ENCODE results near the gene RFPL3.

Gene RFPL3

GRCh38 chr22:32410459-32410858, 52.8 kb downstream of the RFPL3 start:
- peaks cover 7% of the 10 kb centered on the region; the same call in 1 of the 2 replicates for H3K36me3 ChIP-seq (ENCODE audit: insufficient read depth)
- TF ChIP-seq, protein P1, sequence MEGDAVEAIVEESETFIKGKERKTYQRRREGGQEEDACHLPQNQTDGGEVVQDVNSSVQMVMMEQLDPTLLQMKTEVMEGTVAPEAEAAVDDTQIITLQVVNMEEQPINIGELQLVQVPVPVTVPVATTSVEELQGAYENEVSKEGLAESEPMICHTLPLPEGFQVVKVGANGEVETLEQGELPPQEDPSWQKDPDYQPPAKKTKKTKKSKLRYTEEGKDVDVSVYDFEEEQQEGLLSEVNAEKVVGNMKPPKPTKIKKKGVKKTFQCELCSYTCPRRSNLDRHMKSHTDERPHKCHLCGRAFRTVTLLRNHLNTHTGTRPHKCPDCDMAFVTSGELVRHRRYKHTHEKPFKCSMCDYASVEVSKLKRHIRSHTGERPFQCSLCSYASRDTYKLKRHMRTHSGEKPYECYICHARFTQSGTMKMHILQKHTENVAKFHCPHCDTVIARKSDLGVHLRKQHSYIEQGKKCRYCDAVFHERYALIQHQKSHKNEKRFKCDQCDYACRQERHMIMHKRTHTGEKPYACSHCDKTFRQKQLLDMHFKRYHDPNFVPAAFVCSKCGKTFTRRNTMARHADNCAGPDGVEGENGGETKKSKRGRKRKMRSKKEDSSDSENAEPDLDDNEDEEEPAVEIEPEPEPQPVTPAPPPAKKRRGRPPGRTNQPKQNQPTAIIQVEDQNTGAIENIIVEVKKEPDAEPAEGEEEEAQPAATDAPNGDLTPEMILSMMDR (conservative IDR thresholded peaks at IDR 0.05; ENCODE audit: low read depth, low read length) = no peak
- no peak overlapping the region for H3K9ac ChIP-seq
- no peak overlapping the region for H2AFZ ChIP-seq (ENCODE audit: low read depth)
- peaks cover 50% of the 10 kb centered on the region for H3K79me2 ChIP-seq (ENCODE audit: insufficient read depth, low read depth)
- H4K20me1 ChIP-seq (ENCODE audit: insufficient read depth) = no peaks in the 10 kb centered on the region
- no peaks in the 10 kb centered on the region for H3K27me3 ChIP-seq (ENCODE audit: insufficient read depth, low read depth)
- H3K4me1 ChIP-seq (ENCODE audit: low read depth, poor library complexity, severe bottlenecking) = peaks cover 84% of the 10 kb centered on the region
- peak overlapping the region; percentile 88 for H3K4me2 ChIP-seq
- no peak overlapping the region for H3K27ac ChIP-seq
- H3K4me3 ChIP-seq (IDR thresholded peaks at IDR 0.05; ENCODE audit: insufficient read depth, low read depth, low read length) = peak overlapping the region; percentile 8
